ENCODE results near the gene PHF19. TPM values are rescaled to one million over a fixed set of nuclear protein-coding genes. Genes with fewer than 3 reads are reported as not detected.

PHF19 gene
- total and polyA plus RNA-seq, 8 donors = 37.0 to 55.0 (median 45.7) TPM

DNA sequence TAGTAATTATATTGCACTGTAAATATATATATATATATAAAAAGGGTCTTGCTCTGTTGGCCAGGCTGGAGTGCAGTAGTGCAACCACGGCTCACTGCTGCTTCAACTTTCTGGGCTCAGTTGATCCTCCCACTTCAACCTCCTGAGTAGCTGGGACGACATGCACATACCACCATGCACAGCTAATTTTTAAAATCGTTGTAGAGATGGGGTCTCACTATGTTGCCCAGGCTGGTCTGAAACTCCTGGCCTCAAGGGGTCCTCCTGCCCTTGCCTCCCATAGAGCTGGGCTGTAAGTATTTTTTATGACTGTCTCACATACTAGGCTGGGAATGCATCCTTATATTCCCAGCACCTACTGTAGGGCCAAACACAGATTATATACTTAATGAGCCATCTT lies 46.1 kb downstream of the PHF19 start:
- Histone ChIP-seq H3K36me3 (peaks cover 3 to 90% of the 10 kb centered on the region in 2 donors), H3K27ac (no peak overlapping the region), H3K4me1 (no peaks in the 10 kb centered on the region), H3K4me3 (no peak overlapping the region), H3K27me3 (no peaks in the 10 kb centered on the region), H3K9me3 (no peaks in the 10 kb centered on the region)
- intact Hi-C loops (cut with DNase I) = no loop called here
- ATAC-seq (no peak), DNase-seq (no peak)
- TF ChIP-seq, protein P1, sequence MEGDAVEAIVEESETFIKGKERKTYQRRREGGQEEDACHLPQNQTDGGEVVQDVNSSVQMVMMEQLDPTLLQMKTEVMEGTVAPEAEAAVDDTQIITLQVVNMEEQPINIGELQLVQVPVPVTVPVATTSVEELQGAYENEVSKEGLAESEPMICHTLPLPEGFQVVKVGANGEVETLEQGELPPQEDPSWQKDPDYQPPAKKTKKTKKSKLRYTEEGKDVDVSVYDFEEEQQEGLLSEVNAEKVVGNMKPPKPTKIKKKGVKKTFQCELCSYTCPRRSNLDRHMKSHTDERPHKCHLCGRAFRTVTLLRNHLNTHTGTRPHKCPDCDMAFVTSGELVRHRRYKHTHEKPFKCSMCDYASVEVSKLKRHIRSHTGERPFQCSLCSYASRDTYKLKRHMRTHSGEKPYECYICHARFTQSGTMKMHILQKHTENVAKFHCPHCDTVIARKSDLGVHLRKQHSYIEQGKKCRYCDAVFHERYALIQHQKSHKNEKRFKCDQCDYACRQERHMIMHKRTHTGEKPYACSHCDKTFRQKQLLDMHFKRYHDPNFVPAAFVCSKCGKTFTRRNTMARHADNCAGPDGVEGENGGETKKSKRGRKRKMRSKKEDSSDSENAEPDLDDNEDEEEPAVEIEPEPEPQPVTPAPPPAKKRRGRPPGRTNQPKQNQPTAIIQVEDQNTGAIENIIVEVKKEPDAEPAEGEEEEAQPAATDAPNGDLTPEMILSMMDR (IDR thresholded peaks at IDR 0.05) = no peak

DNA sequence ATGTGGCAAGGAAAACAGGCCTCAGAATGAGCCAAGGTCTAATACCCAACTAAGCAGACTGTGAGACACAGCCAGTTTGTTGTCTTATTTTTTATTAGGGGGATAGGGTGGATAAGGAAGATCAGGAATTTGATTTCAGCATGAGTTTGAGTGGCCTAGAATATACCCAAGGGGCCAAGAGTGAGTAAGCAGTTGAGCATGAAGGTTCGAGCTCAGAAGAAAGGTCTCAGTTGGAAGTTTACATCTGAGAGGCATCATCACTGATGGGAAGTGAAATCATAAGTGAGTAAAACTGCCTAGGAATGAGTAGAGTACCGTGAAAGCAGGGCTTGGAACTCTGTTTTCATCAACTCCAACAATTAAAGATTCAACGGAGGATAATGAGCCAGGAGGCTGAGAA lies 46.8 kb downstream of the PHF19 start:
- TF ChIP-seq, protein P1 (IDR thresholded peaks at IDR 0.05) = no peak
- Histone ChIP-seq H3K4me3 (no peak overlapping the region), H3K4me1 (no peaks in the 10 kb centered on the region), H3K36me3 (peaks cover 3 to 90% of the 10 kb centered on the region in 2 donors), H3K27me3 (no peaks in the 10 kb centered on the region), H3K9me3 (no peaks in the 10 kb centered on the region), H3K27ac (no peak overlapping the region)
- intact Hi-C loops (cut with DNase I) = no loop called here
- DNase-seq (no peak), ATAC-seq (no peak)

GRCh38 chr9:120829650-120830049 lies 47.3 kb downstream of the PHF19 start:
- Histone ChIP-seq H3K27ac (no peak overlapping the region), H3K27me3 (no peaks in the 10 kb centered on the region), H3K9me3 (no peaks in the 10 kb centered on the region), H3K36me3 (peaks cover 3 to 88% of the 10 kb centered on the region in 2 donors), H3K4me3 (no peak overlapping the region), H3K4me1 (no peaks in the 10 kb centered on the region)
- ATAC-seq (no peak), DNase-seq (no peak)
- intact Hi-C loops (cut with DNase I) = no loop called here
- TF ChIP-seq, protein P1 (IDR thresholded peaks at IDR 0.05) = no peak

GRCh38 chr9:120820095-120820494 lies 56.9 kb downstream of the PHF19 start:
- no peak for DNase-seq
- TF ChIP-seq, protein P1 (IDR thresholded peaks at IDR 0.05) = no peak
- intact Hi-C loops (cut with DNase I) = no loop called here
- H3K27ac ChIP-seq = no peak overlapping the region
- peaks cover 0 to 91% of the 10 kb centered on the region in 2 donors for H3K36me3 ChIP-seq
- no peaks in the 10 kb centered on the region for H3K9me3 ChIP-seq
- H3K4me3 ChIP-seq = no peak overlapping the region
- ATAC-seq = no peak
- H3K27me3 ChIP-seq = no peaks in the 10 kb centered on the region
- H3K4me1 ChIP-seq = no peaks in the 10 kb centered on the region

DNA sequence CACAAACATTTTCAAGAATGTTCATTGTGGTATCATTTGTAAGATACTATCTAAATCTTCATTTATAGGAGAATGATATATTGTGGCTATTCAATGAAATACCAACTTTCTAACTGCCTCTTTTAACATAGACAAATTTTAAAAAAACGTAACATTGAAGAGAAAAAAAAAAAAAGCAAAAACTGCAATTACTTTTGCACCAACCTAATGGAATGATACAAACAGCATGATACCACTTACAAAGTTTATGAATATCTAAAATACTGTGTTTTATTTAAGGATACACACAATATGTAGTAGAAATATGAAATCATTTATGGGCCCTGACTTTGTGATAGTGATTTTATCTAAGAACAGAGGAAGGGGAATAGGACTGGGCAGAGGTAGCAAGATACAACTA lies 58.4 kb downstream of the PHF19 start:
- Histone ChIP-seq H3K9me3 (no peaks in the 10 kb centered on the region), H3K4me3 (no peak overlapping the region), H3K27me3 (no peaks in the 10 kb centered on the region), H3K36me3 (peaks cover 0 to 79% of the 10 kb centered on the region in 2 donors), H3K4me1 (no peaks in the 10 kb centered on the region), H3K27ac (no peak overlapping the region)
- TF ChIP-seq, protein P1 (IDR thresholded peaks at IDR 0.05) = no peak
- ATAC-seq (no peak), DNase-seq (no peak)
- intact Hi-C loops (cut with DNase I) = no loop called here

All from left lung (tissue), 10 donors.